Caki2 (cell line): Measurements from ENCODE around the gene MAP6D1. TPM values are rescaled to one million over a fixed set of nuclear protein-coding genes. Genes with fewer than 3 reads are reported as not detected.

Source experiments
- DNase-seq: peaks from one replicate; pipeline ENCODE4 v3.0.0-alpha.2; 2015; ENCODE audit warnings: low read depth
- in situ Hi-C: cut with HindIII; loops from 2 replicates; pipeline ENCODE4 v1.10.0; 2016; ENCODE audit warnings: low sequenced_read_pairs, low pct_unique_long_range_greater_than_20kb, mixed read lengths
- total RNA-seq: library from RNA; depleted of rRNA; stranded (reverse); fragments of >200 nt; shearing (Covaris generic); gene quantifications from 2 replicates; pipeline ENCODE4 v1.2.3, GENCODE V29; 2014; ENCODE audit warnings: low replicate concordance; rRNA removed

The MAP6D1 gene
- total RNA-seq, 1 experiment from 2014 or later: 4.9 TPM

- no peak for DNase-seq
- in situ Hi-C loops: no loop called here
Observed at GRCh38 chr3:183775781-183776180, 49.6 kb downstream of the MAP6D1 start.

DNA sequence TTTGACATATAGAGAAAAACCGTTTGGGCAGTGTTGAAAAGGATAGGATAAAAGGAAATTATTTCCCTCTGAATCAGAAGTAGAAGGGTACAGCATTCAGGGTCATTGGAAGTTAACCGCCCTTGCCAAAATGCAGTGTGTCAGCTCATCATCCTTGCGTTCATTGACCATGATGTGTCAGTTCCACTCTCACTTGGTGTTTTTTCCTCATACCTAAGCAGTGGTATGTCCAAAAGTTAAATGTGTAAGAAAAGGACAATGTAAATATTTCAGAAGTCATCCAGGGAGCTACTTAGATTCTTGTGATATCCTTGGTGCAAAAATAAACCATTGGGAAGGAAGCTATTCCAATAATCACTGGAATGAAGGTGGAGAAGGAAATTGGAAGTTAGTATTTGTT, 50.7 kb downstream of the MAP6D1 start:
- in situ Hi-C loops: no loop called here
- DNase-seq: no peak

GRCh38 chr3:183769453-183769852, 55.9 kb downstream of the MAP6D1 start:
- in situ Hi-C loops: no loop called here
- DNase-seq: no peak

GRCh38 chr3:183768114-183768513, 57.3 kb downstream of the MAP6D1 start:
- in situ Hi-C loops: no loop called here
- no peak for DNase-seq

DNA sequence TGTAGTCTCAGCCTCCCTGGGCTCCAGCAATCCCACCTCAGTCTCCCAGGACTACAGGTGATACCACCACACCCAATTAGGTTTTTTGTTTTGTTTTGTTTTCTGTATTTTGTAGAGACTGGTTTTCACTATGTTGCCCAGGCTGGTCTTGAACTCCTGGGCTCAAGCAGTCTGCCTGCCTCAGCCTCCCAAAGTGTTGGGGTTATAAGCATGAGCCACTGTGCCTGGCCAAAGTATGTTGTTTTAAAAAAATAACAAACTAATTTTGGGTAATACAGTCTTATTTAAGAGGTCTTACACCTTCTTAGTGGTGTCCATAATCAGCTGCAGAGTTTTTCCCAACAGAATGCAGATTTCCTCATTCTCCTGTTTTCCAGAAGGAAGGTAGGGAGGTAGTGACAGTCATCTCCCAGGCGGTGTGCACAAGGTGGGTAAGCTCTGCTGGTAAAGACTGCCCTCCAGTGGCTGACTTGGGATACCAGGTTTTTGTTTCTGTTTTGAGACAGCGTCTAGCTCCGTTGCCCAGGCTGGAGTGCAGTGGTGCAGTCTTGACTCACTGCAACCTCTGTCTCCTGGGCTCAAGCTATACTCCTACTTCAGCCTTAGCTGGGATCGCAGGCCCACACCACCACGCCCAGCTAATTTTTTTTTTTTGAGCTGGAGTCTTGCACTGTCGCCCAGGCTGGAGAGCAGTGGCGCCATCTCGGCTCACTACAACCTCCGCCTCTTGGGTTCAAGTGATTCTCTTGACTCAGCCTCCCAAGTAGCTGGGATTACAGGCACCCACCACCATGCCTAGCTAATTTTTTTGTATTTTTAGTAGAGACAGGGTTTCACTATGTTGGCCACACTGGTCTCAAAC, 58.4 kb downstream of the MAP6D1 start:
- in situ Hi-C loops: no loop called here

GRCh38 chr3:183766107-183766506, 59.3 kb downstream of the MAP6D1 start:
- no peak for DNase-seq
- in situ Hi-C loops: no loop called here

More for the DNA sequence above, 58.4 kb downstream of the MAP6D1 start:
- peak; percentile 78 for DNase-seq

Other genes starting within 250 kb of the MAP6D1 start
- gene KLHL24, start 190.0 kb downstream of the MAP6D1 start, total RNA-seq: 16.3 and 34.1 TPM in 2 replicates
- 20.1 and 24.5 TPM in 2 replicates for gene YEATS2, start 127.8 kb downstream of the MAP6D1 start, total RNA-seq
- gene PARL, start 59.3 kb upstream of the MAP6D1 start, total RNA-seq: 38.7 and 60.1 TPM in 2 replicates
- gene ABCC5, start 192.3 kb upstream of the MAP6D1 start, total RNA-seq: 2.2 and 11.1 TPM in 2 replicates
- gene HTR3D, start 206.2 kb upstream of the MAP6D1 start, total RNA-seq: not detected in 2 replicates
- gene HTR3C, start 227.5 kb upstream of the MAP6D1 start, total RNA-seq: not detected in 2 replicates